ENCODE data around the gene RMRP.

RMRP gene

GRCh38 chr9:35609820-35610163 lies 48.0 kb downstream of the RMRP start:
- DNase-seq (ENCODE audit: low spot score), result no peak

- DNase-seq (ENCODE audit: low spot score), result no peak
These were observed 48.6 kb downstream of the RMRP start for GRCh38 chr9:35609001-35609819.

- no peak for DNase-seq (ENCODE audit: low spot score)
These were observed 49.6 kb downstream of the RMRP start for GRCh38 chr9:35608221-35608620.
